ENCODE measurements around the gene SCN8A.

The SCN8A gene

DNA sequence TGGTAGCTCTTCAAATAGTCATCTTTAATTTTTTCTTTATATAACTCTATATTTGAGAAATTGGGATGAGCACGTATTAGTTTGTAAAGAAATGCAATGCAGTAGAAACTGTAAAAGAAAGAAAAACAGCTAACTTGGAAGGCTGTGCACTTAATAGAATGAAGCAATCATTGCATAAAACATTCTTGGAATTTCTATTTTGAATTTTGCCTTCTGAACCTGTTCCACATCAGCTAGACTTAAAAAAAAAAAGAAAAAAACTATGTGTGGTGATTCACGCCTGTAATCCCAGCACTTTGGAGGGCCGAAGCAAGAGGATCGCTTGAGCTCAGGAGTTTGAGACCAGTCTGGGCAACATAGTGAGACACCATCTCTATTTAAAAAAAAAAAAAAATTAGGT lies 29.4 kb downstream of the SCN8A start:
- Histone ChIP-seq H3K27me3 (replicated peaks) (no peaks in the 10 kb centered on the region), H3K27ac (no peak overlapping the region), H3K36me3 (replicated peaks) (no peaks in the 10 kb centered on the region), H3K4me3 (ENCODE audit: low read depth, low read length) (no peak overlapping the region)
- TF ChIP-seq CTCF (IDR thresholded peaks at IDR 0.05; ENCODE audit: low read depth, low read length, missing control alignments), result no peak
- in situ Hi-C loops (cut with HindIII; ENCODE audit: low pct_ligation_motif_present, low sequenced_read_pairs), result no loop called here
- no peak for DNase-seq

GRCh38 chr12:51621156-51621922 lies 30.3 kb downstream of the SCN8A start:
- H3K27me3 ChIP-seq (replicated peaks), result no peaks in the 10 kb centered on the region
- no peak overlapping the region for H3K4me3 ChIP-seq (ENCODE audit: low read depth, low read length)
- in situ Hi-C loops (cut with HindIII; ENCODE audit: low pct_ligation_motif_present, low sequenced_read_pairs), result no loop called here
- no peaks in the 10 kb centered on the region for H3K36me3 ChIP-seq (replicated peaks)
- DNase-seq, result no peak
- TF ChIP-seq CTCF (IDR thresholded peaks at IDR 0.05; ENCODE audit: low read depth, low read length, missing control alignments), result no peak
- H3K27ac ChIP-seq, result no peak overlapping the region

GRCh38 chr12:51622564-51622963 lies 31.5 kb downstream of the SCN8A start:
- in situ Hi-C loops (cut with HindIII; ENCODE audit: low pct_ligation_motif_present, low sequenced_read_pairs), result no loop called here
- H3K36me3 ChIP-seq (replicated peaks), result no peaks in the 10 kb centered on the region
- no peak overlapping the region for H3K4me3 ChIP-seq (ENCODE audit: low read depth, low read length)
- no peaks in the 10 kb centered on the region for H3K27me3 ChIP-seq (replicated peaks)
- no peak overlapping the region for H3K27ac ChIP-seq
- no peak for TF ChIP-seq CTCF (IDR thresholded peaks at IDR 0.05; ENCODE audit: low read depth, low read length, missing control alignments)
- peak; percentile 24 for DNase-seq

DNA sequence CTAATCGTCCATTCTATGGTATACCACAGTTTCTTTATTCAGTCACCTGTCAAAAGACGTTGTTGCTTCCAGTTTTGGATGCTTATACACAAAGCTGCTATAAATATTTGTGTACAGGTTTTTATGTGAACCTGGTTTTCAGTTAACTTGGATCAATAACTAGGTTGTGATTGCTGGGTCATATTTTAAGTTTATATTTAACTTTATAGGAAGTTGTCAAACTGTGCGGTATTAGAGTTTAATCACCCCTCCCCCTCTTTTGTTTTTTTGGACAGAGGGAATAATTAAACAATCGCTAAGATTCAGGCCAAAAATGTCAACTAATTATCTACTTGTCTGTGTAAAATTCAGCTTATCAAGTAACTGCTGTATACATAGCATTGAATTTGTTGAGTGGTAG lies 34.3 kb downstream of the SCN8A start:
- in situ Hi-C loops (cut with HindIII; ENCODE audit: low pct_ligation_motif_present, low sequenced_read_pairs), result no loop called here
- Histone ChIP-seq H3K27me3 (replicated peaks) (no peaks in the 10 kb centered on the region), H3K4me3 (ENCODE audit: low read depth, low read length) (no peak overlapping the region), H3K36me3 (replicated peaks) (no peaks in the 10 kb centered on the region), H3K27ac (no peak overlapping the region)
- no peak for DNase-seq
- no peak for TF ChIP-seq CTCF (IDR thresholded peaks at IDR 0.05; ENCODE audit: low read depth, low read length, missing control alignments)

DNA sequence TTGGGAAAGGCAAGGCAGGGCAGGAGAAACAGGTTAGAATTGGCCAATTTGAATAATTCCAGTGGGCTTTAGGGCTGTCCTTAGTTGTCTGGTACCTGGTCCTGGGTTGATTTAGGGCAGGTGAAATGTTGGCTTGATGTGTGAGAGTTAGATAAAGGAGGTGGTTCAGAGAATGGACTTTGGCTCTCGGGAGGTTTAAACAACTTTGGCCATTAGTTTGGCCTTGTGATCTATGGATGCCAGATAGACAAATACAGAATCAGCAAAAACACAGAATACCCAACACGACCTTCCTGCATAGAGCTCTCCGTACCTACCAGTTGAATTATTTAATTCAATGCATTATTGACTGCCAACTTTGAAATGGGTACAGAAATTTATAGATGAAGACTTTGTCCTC lies 35.1 kb downstream of the SCN8A start:
- TF ChIP-seq CTCF (IDR thresholded peaks at IDR 0.05; ENCODE audit: low read depth, low read length, missing control alignments), result no peak

GRCh38 chr12:51626629-51627028 lies 35.6 kb downstream of the SCN8A start:
- Histone ChIP-seq H3K27me3 (replicated peaks) (no peaks in the 10 kb centered on the region), H3K4me3 (ENCODE audit: low read depth, low read length) (no peak overlapping the region), H3K27ac (no peak overlapping the region), H3K36me3 (replicated peaks) (no peaks in the 10 kb centered on the region)
- DNase-seq, result no peak
- TF ChIP-seq CTCF (IDR thresholded peaks at IDR 0.05; ENCODE audit: low read depth, low read length, missing control alignments), result no peak
- in situ Hi-C loops (cut with HindIII; ENCODE audit: low pct_ligation_motif_present, low sequenced_read_pairs), result no loop called here

More for the DNA sequence above, 35.1 kb downstream of the SCN8A start:
- H3K27ac ChIP-seq, result no peak overlapping the region
- in situ Hi-C loops (cut with HindIII; ENCODE audit: low pct_ligation_motif_present, low sequenced_read_pairs), result no loop called here
- H3K27me3 ChIP-seq (replicated peaks), result no peaks in the 10 kb centered on the region
- no peak for DNase-seq
- H3K4me3 ChIP-seq (ENCODE audit: low read depth, low read length), result no peak overlapping the region
- no peaks in the 10 kb centered on the region for H3K36me3 ChIP-seq (replicated peaks)

All from brain microvascular endothelial cell (primary cell).